Lower lobe of right lung (tissue), 2 donors: ENCODE results near the gene MALL. TPM values are rescaled to one million over a fixed set of nuclear protein-coding genes. Genes with fewer than 3 reads are reported as not detected.

Experiments
- ATAC-seq, 2 donors: fragments of 200-7000 bp; cut with Tn5 transposase; one replicate each; pipeline ENCODE4 v1.9.1; 2020 to 2022; ENCODE audit warnings: mild to moderate bottlenecking in 2 of 2, moderate library complexity in 2 of 2
- DNase-seq: peaks from one replicate; pipeline ENCODE4 v3.0.0-alpha.2; 2020
- H3K27ac ChIP-seq: fragments of 200-600 bp; one replicate; pipeline ENCODE4 v1.8.0; 2022
- H3K27me3 ChIP-seq: fragments of 200-600 bp; one replicate; pipeline ENCODE4 v1.8.0; 2022; ENCODE audit warnings: low read depth
- H3K36me3 ChIP-seq: fragments of 200-600 bp; one replicate; pipeline ENCODE4 v1.8.0; 2022; ENCODE audit warnings: mild to moderate bottlenecking
- H3K4me1 ChIP-seq: fragments of 200-600 bp; one replicate; pipeline ENCODE4 v1.8.0; 2022
- H3K4me3 ChIP-seq: fragments of 200-600 bp; one replicate; pipeline ENCODE4 v1.8.0; 2022; ENCODE audit warnings: mild to moderate bottlenecking
- H3K9me3 ChIP-seq: fragments of 200-600 bp; one replicate; pipeline ENCODE4 v1.8.0; 2022
- intact Hi-C: fragments of 100-400 bp; cut with DNase I; formaldehyde crosslinking; loops from one replicate; pipeline ENCODE4 v1.11.0; 2022
- total RNA-seq: library from RNA; stranded (reverse); fragmentation: NEBNext Ultra II Directional; extraction: Animal tissue kit (Norgen Biotek cat#: 25700); gene quantifications from one replicate; pipeline ENCODE4 v1.2.1, GENCODE V29; 2021
- TF ChIP-seq, protein P1 (sequence below): fragments of 200-600 bp; IDR thresholded peaks from one replicate; pipeline ENCODE4 v1.8.0; 2022; ENCODE audit warnings: antibody characterized with exemption, mild to moderate bottlenecking
- donor health status: DM: no; HTN: yes; CAD: no; lungs with severe emphysema.

Gene MALL
- total RNA-seq, 1 donor from 2014 or later = 82.7 TPM

DNA sequence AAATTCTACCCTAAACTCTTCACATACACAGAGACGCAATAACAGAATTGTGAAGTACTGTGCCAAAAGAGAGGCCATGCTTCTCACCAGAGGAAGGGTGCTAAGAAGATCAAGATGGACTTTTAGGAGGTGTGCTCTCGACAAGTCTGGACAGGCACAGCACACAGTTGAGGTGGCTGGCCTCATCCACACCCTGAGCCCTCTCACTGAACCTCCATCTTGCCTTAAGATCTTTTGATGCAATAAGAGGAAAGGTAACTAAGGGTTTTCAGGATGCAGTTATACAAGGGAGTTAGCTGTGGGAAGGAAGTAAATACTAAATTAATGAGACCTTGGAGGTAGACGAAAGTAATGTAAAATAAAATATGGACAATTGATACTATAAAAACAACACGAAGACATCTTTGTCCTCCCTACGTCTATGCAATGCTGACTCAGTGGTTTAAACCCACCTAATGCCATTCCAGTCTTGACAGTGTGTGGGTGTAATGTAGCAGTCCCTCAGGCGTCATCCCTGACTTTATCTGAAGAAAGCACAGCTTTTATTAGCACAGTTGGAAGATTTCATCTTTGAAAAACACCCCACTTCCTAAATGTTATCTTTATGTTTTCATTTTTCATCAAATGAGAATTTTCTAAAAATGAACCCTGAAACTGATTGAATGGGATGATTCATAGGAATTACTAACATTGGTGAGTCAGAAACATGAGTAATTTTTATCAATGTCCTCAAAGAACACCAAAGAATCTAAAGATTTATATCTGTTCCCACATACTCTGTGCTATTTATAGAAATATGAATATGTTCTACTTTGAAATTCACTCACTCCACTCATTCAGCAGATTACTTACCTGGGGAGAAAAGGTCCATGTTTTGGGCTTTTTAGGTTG is 34.0 kb upstream of the MALL start:
- no peaks in the 10 kb centered on the region for H3K4me1 ChIP-seq
- no peaks in the 10 kb centered on the region for H3K27me3 ChIP-seq
- TF ChIP-seq, protein P1, sequence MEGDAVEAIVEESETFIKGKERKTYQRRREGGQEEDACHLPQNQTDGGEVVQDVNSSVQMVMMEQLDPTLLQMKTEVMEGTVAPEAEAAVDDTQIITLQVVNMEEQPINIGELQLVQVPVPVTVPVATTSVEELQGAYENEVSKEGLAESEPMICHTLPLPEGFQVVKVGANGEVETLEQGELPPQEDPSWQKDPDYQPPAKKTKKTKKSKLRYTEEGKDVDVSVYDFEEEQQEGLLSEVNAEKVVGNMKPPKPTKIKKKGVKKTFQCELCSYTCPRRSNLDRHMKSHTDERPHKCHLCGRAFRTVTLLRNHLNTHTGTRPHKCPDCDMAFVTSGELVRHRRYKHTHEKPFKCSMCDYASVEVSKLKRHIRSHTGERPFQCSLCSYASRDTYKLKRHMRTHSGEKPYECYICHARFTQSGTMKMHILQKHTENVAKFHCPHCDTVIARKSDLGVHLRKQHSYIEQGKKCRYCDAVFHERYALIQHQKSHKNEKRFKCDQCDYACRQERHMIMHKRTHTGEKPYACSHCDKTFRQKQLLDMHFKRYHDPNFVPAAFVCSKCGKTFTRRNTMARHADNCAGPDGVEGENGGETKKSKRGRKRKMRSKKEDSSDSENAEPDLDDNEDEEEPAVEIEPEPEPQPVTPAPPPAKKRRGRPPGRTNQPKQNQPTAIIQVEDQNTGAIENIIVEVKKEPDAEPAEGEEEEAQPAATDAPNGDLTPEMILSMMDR = no peak
- DNase-seq = no peak
- no peak overlapping the region for H3K27ac ChIP-seq
- no peaks in the 10 kb centered on the region for H3K36me3 ChIP-seq
- no peaks in the 10 kb centered on the region for H3K9me3 ChIP-seq
- intact Hi-C loops = no loop called here
- H3K4me3 ChIP-seq = no peak overlapping the region
- ATAC-seq = no peak

DNA sequence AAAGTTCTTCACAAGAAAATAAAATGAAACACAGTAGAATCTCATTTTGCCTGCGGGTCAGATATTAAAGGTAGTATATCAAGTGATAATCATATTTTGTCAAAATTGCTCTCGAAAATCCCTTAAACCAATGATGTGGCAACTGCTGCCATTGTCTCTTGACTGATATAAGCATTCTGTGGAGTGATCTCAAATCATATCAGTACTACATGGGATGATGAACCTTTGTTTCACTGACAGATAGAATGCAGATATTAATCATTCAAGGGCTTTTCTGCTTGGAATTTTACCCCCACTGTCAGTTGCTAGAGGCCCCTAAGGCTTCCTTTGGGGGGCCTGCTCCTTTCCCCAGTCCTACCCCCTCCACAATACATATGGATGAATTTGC is 31.3 kb upstream of the MALL start:
- TF ChIP-seq, protein P1 = no peak
- Histone ChIP-seq H3K36me3 (no peaks in the 10 kb centered on the region), H3K4me3 (no peak overlapping the region), H3K27ac (no peak overlapping the region), H3K27me3 (no peaks in the 10 kb centered on the region), H3K4me1 (no peaks in the 10 kb centered on the region), H3K9me3 (no peaks in the 10 kb centered on the region)
- intact Hi-C loops = no loop called here
- DNase-seq (no peak), ATAC-seq (no peak)

DNA sequence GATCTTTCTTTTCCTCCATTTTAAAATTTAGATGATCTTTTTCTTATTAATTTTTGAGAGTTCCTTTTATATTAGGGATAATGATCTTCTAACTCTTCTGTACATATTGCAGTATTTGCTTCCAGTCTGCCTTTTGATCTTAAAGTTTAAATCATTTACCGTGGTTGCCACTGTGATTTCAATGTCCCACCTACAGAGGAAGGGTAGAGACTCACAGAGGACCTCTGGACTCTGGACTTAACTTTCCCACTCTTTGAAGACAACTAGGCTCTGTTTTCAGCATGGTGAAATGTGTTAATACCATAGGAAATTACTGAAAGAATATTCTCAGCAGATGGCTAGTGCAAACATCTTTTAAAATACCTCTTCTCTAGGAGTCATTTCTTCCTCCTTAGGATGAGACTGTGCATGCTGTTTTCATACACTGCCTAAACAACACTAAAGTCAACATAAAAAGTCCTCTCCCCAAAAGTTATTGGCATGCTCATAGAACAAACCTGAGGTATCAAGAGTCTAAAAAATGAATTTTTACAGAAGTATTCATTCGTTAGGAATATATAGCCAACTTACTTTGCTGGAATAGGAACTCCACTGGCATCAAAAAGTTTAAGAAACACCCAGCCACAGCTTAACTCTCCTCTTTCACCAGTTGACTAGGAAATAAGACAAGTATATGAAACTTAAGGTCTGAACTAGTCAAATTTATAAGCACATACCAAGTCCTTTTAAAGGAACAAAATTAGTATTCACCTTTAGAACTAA is 30.7 kb upstream of the MALL start:
- no peaks in the 10 kb centered on the region for H3K36me3 ChIP-seq
- no peak overlapping the region for H3K27ac ChIP-seq
- intact Hi-C loops = no loop called here
- DNase-seq (no peak), ATAC-seq (no peak)
- H3K9me3 ChIP-seq = no peaks in the 10 kb centered on the region
- H3K4me1 ChIP-seq = no peaks in the 10 kb centered on the region
- no peaks in the 10 kb centered on the region for H3K27me3 ChIP-seq
- TF ChIP-seq, protein P1 = no peak
- no peak overlapping the region for H3K4me3 ChIP-seq

DNA sequence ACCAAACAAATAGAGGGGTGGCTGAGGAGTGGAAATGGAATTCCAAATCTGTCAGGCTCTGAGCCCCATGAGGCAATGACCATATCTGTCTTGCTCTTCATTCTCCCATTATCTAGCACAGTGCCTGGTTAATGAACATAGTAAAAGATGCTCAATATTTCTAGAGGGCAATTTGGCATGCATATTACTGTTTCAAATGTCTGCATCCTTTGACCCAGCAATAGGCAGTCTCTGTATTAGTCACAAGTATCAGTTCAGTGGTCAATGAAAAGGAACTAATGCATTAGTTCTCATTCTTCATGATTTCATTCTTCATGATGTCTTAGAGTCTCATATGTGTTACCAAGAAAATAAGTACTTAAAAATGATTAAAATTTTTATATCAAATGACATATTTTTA is 28.4 kb upstream of the MALL start:
- intact Hi-C loops = no loop called here
- no peak overlapping the region for H3K4me3 ChIP-seq
- no peaks in the 10 kb centered on the region for H3K36me3 ChIP-seq
- no peaks in the 10 kb centered on the region for H3K9me3 ChIP-seq
- TF ChIP-seq, protein P1 = no peak
- ATAC-seq (no peak), DNase-seq (no peak)
- no peak overlapping the region for H3K27ac ChIP-seq
- H3K27me3 ChIP-seq = no peaks in the 10 kb centered on the region
- no peaks in the 10 kb centered on the region for H3K4me1 ChIP-seq

DNA sequence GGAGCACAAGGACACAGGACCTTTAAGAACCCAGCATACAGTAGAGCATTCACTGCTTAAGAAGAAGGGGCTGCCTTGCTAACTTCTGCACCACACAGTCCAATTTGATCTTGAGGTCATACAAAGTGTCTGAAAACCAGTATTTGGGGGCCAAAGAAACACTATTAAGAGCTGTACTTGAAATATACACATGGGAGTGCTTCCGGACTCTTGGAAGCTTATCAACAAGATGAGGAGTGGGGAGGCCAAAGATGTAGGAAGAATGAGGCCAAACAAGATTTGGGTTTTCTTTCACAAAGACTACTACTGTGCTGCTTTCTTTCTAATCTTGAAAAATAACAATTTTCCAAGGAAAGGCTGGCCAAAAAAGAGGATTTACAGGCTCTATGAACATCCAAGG is 24.8 kb upstream of the MALL start:
- no peak overlapping the region for H3K27ac ChIP-seq
- TF ChIP-seq, protein P1 = no peak
- H3K4me1 ChIP-seq = no peaks in the 10 kb centered on the region
- intact Hi-C loops = no loop called here
- no peak overlapping the region for H3K4me3 ChIP-seq
- ATAC-seq = no peak
- H3K27me3 ChIP-seq = no peaks in the 10 kb centered on the region
- DNase-seq = no peak
- no peaks in the 10 kb centered on the region for H3K9me3 ChIP-seq
- no peaks in the 10 kb centered on the region for H3K36me3 ChIP-seq
